ENCODE data around the gene PRDM16.

- TF ChIP-seq CTCF (IDR thresholded peaks at IDR 0.05; ENCODE audit: borderline replicate concordance, extremely low read depth, low read length, poor library complexity, severe bottlenecking) (no peak), EZH2 (IDR thresholded peaks at IDR 0.05; ENCODE audit: borderline replicate concordance, low read depth, low read length, severe bottlenecking) (no peak)
Measured at GRCh38 chr1:3238703-3239278, 169.8 kb downstream of the PRDM16 start.
